Stimulated activated CD8-positive, alpha-beta memory T cell treated with anti-CD3 and anti-CD28 coated beads, Interleukin-15, amount 100 ng/mL, for 24 hours (primary cell): ENCODE results near the gene CLCN2.

Experiments used
- DNase-seq: peaks from one replicate; pipeline ENCODE4 v3.0.0-alpha.2; 2020; ENCODE audit warnings: low read depth

CLCN2 gene

DNA sequence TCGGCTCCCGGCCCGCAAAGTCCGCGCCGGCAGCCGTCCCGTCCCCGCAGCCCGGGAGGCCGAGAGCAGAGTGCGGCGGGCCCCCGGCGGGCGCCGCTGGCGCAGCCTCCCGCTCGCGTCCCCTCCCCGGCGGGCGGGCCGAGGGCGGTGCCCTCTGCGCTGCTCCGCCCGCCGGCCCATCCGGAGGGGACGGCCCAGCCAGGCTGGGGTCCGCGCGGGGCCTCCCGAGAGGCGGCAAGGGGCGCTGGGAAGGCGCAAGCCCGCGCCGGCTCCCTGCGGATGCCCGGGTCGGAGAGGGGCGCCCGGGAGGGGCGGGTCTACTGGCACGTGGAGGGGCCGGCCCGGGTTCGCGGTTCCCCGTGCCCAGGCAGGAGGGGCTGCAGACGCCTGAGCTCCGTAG lies at the start of gene CLCN2, which contains the start of gene POLR2H:
CLCN2 (minus strand) TSS at position 74 of the 400 bp plus-strand sequence. CDS start 126 bp downstream, outside the sequence.
POLR2H (plus strand) TSS at position 179 of the 400 bp plus-strand sequence. CDS start 1,783 bp downstream, outside the sequence.
- peak; percentile 40 for DNase-seq

DNA sequence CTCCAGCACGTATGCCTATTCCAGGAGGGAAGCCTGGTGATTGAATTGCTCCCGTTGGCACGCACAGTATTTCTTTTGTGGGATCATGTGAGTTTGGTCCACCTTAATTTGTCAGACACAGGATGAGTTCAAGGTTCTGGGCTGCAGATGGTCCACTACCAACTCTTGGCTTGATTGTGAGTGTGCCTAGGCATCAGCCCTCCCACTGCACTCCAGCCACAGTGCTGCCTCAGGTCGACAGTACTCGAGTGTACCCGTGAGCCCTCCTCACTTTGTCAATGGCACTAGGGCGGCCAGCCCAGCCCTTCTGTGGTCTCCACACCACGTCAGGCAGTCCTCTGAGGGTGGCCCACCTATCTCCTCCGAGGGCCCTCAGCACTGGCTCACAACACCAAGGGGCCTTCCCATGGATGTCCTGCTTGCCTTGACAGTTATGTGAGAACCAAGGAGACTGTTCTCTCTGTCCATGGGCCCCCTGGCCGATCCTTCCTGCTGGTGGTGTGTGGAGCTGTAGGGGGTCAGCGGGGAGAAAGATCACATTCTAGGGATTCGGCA lies 48.6 kb upstream of the CLCN2 start:
- DNase-seq: no peak

DNA sequence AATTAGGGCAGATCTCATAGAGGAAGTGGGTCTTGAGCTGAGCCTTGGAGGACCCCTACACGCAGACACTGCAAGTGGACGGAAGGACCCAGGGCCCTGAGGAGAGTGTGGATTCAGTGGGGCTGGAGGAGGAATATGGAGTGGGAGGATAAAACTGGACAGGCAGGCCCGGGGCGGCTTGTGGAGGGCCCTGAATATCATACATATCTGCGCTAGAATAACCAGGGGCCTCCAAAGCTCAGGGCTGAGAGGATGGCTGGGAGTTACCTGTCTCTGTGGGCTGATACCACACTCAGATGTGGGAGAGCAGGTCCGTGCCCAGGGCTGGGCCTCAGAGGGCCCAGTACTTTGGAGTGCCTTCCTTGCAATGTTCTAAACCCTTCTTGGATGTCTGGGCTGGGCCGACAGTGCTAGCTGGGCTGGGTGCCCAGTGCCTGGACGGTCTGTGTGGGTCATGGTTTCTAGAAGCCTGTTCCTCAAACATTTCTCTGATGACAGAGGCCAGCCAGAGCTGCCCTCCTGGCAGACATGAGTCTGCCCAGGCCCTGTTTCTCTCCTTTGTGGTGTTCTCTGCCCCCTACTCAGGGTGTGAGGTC lies 48.0 kb upstream of the CLCN2 start:
- DNase-seq: no peak

DNA sequence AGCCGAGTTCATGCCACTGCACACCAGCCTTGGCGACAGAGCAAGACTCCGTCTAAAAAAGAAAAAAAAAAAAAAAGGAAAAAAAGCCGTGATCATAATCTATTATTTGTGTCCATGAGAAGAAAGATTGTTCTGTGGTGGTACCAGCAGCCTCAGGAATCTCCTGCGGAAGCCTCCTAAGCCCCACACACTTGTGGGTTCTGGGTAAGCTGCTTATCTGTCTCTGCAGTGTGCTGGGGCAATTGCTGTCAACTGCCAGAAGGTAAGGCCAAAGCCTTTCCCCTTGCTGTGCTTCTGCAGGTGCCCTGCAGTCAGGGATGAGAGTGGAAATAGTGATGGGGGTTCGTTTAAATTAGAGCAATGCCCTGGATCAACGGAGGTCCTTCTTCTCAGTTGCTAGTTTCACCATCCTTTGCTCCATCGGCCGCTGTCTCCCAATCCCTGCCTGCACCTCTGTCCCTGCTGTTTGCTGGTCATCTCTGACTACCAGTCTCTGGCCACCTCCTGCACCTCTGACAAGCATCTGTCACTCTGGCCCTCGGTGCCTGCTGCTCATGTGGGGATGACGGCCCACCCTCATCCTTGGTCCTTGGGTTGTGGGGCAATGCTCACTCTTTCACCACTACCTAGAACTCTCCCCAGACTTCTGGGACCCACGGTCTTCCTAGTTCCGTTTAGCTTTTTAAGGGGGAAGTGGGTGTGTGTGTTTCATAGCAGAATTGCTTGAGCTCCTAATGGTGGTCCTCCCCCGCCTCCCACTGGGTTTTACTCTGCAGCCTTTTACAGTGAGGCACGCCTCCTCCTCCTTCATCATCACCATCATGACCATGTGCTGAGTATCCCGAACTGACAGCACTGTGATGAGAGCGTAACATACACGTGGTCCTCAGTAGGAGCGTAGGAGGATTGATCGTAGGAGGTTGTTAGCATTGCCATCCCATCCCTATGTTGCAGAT lies 43.9 kb upstream of the CLCN2 start:
- no peak for DNase-seq

DNA sequence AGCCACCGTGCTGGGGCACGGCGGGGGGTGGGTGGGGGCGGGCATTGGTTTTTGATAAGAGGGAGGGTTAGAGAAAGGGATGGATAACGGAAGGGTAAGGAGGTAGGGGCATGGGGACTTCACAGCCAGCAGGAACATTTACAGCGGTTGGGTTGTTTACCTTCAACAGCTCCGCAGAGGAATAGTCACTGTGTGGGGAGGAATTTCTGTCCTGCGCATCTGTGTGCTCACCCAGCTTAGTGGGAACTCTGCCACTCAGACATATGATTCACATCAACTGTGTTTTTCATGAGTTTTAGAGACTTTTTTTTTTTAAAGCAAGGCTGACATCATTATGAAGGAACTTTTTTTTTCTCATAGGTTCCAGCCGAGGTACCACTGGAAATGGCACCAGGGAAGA lies 38.0 kb upstream of the CLCN2 start:
- DNase-seq: no peak

DNA sequence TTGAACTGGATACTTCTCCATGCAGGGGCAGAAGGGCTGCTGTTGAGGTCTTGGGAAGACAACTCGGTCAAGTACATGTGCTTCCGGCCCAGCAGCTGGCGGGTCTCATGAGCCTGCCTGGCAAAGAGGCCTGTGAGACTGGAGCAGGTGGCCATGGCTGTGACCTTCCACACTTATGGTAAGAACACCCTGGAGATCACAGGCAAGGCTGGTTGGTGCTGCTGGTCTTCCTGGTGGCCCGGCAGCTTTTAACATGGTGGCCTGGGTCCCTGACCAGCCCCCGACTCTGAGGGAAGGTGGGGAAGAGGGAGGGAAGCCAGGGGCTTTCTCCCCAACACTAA lies 33.9 kb upstream of the CLCN2 start:
- no peak for DNase-seq

DNA sequence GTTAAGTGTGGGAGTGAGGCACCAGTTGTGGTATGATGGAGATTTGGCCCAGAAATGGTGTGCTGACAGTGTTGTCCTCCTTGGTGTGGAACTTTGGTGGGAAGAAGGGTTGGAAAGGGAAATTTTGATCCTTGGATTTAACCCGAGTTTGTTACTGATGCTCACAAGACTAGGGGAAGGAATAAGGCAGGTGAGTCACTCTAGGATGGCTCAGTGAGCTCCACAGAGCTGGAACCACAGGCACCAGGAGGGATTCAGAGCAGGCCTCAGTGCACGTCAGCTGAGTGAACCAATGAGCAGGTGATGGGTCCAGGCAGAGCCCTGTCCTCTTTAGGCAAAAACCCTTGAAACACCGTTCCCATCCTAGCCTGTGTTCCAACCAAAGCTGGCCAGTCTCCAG lies 29.9 kb upstream of the CLCN2 start:
- DNase-seq: no peak

DNA sequence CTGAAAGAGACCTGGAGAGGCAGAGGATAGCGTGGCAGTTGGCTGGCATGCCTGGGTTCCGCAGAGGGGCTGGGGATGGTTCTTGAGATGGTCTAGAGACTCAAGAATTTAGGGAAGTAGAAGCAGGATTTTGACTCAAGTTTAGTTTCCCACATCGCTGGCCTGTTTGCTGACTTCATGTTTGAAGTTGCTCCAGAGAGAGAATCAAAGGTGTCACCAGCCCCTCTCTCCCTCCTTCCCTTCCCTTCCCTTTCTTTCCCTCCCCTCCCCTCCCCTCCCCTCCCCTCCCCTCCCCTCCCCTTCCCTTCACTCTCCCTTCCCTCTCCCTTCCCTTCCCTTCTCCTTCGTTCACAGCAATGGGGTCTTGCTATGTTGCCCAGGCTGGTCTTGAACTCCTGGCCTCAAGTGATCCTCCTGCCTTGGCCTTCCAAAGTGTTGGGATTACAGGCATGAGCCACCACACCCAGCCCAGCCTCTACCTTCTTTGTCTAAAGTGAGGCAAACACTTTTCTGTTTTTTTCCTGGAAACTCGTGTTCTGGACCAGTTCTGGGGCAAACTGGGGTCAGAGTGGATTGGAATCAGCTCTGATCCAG lies 28.6 kb upstream of the CLCN2 start:
- DNase-seq: no peak

DNA sequence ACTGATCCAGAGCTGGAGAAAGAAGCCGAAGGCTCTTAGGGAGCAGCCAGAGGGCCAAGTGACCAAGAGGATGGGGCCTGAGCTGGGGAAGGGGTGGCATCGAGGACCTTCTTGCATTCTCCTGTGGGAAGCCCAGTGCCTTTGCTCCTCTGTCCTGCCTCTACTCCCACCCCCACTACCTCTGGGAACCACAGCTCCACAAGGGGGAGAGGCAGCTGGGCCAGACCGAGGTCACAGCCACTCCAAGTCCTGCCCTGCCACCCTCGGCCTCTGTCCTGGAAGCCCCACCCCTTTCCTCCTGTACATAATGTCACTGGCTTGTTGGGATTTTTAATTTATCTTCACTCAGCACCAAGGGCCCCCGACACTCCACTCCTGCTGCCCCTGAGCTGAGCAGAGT lies 28.0 kb upstream of the CLCN2 start:
- no peak for DNase-seq

DNA sequence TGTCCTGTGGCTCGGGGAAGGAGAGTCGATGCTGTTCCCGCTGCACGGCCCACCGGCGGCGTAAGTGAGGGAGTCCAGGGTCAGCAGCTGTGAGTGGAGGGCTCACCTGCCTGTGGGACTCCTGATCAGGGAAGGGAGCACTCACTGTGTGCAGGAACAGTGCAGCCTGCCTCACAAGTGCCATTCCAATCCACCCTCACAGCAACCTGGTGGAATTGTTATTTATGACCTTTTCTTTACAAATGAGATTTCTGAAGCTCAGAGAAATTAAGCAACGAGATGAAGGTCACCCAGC lies 27.5 kb upstream of the CLCN2 start:
- DNase-seq: no peak

DNA sequence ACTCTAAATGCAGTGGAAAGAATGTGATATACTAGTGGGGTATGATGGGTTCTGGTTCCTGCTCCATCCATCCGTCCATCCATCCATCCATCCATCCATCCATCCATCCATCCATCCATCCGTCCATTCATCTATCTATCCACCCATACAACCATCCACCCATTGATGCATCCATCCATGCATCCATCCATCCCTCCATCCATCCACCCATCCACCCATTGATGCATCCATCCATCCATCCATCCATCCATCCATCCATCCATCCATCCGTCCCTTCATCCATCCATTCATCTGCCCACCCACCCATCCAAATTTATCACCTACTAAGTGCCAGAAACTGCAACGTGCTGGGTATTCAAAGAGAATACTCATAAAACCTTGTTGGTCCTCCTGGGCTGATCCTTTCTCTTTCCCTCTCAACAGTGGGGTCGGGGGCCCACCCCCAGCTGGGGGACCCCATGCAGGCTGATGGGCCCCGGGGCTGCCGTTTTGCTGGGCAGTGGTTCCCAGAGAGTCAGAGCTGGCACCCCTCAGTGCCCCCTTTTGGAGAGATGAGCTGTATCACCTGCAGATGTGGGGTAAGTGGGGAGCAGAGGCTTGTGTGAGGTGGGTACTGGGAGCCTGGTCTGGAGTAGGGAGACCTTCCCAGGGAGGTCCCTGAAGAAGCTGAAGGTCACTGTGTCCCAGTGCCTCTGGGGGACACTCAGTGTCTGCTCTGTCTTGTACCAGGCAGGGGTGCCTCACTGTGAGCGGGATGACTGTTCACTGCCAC lies 26.9 kb upstream of the CLCN2 start:
- DNase-seq: no peak

DNA sequence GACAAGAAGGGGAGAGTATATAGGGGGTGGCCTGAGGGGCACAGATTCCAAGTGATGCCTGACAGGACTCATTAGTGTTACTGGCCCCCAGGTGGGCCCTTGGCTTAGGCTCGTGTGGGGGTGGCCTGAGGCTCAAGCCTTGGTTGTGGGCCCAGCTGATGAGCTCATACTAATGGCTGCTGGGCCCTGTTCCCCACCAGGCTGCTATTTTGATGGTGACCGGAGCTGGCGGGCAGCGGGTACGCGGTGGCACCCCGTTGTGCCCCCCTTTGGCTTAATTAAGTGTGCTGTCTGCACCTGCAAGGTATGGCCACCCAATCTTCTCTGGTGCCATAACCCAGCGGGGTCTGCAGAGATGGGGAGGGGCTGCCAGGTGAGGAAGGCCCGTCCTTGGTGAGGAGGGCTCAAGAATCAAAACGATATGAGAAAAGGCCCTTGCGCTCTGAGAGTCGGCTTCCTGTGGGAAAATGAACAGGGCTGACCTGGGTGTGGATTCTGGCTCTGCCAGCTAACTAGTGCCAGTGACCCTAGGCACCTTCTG lies 25.8 kb upstream of the CLCN2 start:
- no peak for DNase-seq

DNA sequence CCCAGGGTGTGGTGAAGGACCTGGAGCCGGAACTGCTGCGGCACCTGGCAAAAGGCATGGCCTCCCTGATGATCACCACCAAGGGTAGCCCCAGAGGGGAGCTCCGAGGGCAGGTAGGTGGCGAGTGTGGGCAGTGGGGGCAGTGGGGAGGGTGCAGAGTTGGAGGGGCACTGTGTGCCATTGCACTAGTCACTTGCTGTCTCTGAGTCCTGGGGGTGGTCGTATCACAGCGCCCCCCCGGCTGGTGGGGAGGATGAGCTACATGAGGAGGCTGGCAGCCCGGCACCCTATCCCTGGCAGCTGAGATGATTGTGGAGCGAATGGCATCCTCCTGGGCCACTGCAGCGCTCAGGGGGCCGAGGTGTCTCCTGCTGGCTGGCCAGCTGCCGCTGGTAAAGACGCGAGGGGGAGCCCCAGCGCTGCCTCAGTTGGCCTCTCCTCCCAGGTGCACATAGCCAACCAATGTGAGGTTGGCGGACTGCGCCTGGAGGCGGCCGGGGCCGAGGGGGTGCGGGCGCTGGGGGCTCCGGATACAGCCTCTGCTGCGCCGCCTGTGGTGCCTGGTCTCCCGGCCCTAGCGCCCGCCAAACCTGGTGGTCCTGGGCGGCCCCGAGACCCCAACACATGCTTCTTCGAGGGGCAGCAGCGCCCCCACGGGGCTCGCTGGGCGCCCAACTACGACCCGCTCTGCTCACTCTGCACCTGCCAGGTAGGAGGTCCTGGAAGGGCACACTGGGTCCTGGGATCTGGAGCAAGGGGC lies 24.8 kb upstream of the CLCN2 start:
- no peak for DNase-seq

DNA sequence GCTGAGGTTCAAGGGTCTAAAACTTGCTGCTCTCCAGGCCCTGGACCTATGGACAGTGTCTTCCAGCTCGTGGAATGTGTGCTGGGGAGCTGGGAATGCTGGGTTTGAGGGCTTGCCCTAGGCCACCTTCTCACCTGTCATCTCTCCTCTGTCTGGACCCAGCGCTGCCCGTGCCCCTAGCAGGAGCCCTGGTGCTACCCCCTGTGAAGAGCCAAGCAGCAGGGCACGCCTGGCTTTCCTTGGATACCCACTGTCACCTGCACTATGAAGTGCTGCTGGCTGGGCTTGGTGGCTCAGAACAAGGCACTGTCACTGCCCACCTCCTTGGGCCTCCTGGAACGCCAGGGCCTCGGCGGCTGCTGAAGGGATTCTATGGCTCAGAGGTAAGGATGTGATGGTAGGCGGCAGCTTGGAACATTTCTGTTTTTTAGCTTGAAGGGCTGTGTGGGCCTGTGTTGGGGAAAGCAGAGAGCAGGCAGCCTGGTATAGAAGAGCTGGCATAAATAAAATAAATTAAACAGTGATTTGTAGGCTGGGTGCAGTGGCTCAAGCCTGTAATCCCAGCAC lies 23.5 kb upstream of the CLCN2 start:
- DNase-seq: no peak

DNA sequence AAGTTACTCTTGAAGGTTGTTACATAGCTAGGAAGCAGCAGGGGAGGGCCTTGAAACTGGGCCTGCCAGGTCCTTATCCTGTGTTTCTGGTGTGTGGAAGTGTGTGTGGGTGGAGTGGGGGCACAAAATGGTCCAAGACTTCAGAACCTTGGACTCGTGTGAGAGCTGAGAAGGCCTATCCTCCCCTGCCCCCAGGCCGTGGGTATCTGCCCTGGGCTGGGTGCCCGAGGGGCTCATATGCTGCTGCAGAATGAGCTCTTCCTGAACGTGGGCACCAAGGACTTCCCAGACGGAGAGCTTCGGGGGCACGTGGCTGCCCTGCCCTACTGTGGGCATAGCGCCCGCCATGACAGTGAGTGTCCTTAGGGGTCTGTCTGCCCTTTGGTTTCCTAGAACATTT lies 22.9 kb upstream of the CLCN2 start:
- no peak for DNase-seq

DNA sequence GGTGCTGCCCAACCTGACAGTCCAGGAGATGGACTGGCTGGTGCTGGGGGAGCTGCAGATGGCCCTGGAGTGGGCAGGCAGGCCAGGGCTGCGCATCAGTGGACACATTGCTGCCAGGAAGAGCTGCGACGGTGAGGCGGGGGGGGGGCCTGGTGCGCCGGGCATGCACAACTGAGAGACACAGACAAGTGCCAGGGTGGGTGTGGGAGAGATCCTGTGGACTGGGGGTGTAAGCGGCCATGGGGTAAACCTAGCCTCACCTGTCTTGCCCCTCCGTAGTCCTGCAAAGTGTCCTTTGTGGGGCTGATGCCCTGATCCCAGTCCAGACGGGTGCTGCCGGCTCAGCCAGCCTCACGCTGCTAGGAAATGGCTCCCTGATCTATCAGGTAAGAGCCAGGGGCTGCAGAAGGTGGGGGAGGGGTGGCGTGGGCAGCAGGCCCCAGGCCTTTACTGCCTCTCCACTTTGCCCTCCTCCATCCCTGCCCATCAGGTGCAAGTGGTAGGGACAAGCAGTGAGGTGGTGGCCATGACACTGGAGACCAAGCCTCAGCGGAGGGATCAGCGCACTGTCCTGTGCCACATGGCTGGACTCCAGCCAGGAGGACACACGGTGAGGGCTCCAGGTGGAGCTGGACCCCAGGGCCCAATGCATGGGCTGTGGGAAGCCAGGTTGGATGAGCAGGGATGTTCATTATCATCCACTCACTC lies 21.8 kb upstream of the CLCN2 start:
- DNase-seq: no peak

DNA sequence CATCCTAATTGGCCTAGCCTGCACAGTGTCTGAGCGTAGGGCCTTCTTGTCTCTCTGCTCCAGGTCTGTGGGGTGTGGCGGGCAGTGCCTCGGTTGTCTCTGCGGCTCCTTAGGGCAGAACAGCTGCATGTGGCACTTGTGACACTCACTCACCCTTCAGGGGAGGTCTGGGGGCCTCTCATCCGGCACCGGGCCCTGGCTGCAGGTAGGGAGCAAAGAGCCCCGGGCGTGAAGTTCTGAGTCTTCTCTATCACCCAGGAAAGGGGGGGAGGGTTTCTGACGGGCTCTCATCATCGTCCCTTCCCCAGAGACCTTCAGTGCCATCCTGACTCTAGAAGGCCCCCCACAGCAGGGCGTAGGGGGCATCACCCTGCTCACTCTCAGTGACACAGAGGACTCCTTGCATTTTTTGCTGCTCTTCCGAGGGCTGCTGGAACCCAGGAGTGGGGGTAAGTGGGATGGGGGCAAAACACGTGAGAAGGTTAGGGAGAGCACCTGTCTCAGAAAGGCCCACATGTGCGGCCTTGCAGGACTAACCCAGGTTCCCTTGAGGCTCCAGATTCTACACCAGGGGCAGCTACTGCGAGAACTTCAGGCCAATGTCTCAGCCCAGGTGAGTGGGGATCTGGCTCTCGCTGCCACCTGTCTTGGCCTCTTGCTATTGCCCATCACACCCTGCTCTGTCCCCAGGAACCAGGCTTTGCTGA lies 21.1 kb upstream of the CLCN2 start:
- DNase-seq: no peak

DNA sequence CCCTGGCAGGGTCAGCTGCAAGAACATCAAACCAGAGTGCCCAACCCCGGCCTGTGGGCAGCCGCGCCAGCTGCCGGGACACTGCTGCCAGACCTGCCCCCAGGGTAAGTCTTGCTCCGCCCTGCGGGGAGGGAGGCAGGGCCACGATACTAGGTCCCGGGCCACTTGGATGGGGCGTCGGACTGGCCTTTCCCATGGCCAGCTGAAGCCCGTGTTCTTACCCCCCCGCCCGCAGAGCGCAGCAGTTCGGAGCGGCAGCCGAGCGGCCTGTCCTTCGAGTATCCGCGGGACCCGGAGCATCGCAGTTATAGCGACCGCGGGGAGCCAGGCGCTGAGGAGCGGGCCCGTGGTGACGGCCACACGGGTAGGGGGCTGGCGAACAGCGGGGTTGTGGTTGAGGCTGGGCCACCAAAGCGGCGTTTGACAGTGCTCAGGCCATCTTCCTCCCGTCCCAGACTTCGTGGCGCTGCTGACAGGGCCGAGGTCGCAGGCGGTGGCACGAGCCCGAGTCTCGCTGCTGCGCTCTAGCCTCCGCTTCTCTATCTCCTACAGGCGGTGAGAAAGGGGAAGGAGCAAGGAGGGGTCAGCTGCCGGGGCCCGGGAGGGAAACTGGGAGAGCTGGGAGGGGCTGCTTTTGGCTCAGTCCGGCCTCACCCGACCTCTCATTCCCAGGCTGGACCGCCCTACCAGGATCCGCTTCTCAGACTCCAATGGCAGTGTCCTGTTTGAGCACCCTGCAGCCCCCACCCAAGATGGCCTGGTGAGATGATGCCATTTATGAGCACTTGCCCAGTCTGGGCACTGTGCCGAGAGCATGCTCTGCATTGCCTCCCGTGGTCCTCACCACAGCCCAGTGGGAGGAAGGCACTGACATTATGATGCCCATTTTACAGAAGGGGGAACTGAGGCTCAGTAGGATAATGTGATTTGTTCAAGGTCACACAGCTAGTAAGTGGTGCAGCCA lies 20.1 kb upstream of the CLCN2 start:
- DNase-seq: no peak
